ENCODE results near the gene KLF15.

The KLF15 gene

DNA sequence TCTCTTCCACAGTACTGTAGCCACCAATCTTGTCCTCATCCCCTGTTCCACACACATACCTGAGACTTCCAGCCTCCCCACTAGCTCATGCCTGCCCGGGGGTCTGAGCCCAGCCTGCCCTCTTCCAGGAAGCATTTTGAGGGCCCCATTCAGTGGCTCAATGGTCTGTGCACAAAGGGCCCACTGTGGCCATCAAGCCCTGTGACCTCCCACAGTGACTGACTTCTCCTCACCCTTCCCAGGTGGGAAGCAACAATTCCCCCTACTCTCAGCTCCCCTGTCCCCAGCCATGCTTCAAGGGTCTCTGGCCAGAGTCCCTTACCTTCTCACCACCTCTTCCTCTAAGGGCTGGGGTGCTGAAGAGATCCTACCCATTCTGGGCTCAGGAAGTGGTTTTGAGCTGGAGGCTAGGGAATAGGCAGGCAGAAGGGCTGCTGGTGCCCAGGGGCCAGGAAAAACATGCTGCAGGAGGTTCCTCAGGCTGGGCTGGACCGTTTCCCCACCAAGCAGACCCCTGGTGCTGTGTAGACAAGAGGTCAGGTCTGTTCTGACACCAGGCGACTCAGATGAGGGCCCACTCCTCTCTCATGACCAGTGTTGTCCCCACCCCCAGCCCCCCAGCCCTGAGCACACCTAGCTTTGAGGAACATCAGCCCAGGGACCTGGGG lies 3.0 kb upstream of the KLF15 start:
- DNase-seq, result no peak

DNA sequence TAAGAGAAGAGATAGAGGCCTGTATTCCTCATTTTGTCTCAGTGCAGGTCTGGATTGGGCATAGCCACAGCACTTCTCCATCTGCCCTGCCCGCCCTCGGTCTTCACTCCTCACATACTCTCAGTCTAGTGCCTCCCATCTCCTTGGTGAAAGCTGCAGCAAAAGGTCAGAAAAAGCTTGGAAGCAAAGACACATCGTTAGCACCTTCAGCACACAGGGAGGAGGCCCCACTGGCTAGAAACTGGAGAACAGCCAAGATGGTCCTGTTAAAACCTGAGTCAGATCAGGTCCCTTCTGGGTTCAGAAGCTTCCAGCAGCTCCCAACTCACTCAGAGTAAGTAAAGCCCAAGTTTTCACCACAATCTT lies 1.6 kb upstream of the KLF15 start:
- no peak for DNase-seq

DNA sequence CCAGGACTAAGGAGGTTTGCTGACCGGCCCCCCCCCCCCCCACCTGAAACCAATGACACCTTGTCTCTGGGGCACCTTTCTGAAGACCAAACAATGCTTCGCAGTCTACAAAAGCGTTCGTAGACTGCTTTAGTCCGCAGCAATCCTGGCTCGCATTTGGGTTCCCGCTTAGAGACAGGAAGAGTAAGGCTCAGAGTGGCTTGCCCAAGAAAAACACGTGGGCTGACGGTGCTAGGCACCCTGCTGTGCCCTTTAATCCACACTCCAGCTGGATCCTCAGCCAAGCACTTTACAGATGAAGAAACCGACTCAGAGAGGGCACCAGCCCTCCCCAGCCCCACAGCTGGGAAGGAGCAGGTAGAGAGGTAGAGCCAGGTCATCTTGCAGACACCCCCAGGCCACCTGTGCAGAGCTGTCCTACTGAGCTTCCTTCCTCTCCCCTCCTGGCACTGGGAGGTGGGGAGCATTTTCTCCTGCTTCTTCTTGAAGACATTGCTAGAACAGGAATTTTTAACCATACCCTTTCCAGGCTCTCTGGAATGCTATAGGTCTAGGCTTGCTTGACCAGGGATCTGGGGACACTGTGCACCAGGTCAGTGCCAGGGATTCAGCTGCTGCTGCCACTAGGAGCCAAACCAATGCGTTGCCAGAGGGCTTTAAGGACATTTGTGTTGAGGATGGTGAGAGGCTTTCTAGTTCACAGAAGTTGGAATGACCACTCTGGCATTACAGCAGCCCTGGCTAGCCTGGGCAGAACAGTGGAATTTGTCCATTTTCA lies 1.0 kb upstream of the KLF15 start:
- no peak for DNase-seq

DNA sequence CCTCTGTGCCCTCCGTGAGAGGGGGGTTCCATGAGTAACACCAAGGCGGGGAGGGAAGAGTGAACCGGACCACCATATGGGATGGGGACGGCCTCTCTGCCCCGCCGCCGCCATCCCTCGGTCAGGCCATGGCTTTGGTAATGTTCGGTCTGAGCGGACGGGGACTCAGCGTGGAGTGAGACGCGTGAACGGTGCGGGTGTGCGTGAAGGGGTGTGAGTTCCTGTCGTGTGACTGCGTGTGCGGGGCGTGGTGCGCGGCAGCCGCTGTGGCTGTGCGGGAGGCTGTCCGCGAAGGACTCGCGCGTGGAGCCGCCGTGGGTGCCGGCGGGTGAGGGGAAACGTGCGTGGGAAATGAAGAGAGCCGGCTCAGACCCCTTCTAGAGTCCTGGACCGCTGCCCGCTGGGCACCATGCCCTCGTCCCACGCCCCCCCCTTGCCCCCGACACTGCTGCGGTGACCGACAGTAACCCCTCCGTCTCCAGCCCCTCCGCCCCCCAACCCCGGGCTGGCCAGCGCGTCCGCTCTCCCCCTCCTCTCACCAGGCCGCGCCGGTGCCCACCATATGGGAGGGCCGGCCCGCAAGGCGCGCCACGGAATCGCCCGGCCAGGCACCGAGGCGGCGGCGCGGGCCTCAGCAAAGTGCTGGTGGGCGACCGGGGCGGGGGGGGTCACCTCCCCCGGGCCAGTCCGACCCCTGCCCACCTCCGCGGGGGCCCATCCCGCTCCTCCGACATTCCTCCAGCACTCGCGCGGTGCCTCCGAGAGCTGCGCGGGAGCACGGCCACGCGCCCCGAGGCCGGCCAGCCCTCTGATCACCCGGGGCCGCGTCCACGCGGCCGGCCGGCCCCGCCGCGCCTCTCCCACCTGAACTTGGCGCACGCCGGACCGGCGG lies 589 bp downstream of the KLF15 start:
- DNase-seq, result no peak

DNA sequence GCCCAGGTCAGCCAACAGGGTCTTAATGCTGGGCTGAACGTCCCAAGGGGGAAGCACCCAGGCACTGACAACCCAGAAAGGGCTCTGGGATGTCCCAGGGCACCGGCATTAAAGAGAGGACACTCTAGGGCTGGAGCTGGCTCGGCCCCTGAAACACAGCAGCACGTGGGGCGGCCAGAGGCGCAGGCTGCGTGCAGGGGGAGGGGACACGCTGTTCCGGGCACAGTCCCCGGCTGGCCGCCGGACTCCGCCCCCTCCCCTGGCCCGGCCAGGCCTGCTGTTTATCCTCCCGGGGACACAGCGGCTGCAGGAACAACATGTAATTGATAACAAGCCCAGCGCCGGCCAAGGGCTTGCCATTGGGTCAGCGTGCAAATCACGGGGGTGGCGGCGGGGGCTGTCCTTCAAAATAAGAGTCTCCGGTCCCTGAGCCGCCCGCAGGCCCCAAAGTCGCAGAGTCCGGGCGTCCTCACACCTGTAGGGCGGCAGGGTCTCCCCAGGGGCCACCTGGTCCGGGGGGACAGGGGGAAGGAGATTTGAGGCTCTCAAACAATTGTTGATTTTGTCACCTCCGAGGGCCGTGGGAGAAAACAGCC lies 1.3 kb downstream of the KLF15 start:
- DNase-seq, result peak; percentile 88

DNA sequence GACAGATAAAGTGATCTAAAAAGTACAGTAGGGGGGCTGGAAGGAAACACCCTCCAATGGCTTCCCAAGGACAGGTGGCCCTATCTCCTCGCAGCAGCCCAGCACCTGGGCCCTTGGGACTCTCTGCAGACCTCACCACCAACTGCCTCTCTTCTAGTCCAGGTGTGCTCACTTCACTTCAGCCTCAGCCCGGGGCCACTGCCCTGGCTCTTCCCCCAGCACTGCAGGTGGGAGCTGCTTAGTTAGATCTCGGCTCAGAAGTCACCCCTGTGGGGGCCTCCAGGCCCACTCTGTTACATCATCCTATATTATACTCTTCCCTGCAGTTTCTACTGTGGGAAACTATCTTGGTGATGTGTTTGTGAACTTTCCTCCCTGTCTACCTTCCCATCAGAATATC lies 2.0 kb downstream of the KLF15 start:
- DNase-seq, result no peak

DNA sequence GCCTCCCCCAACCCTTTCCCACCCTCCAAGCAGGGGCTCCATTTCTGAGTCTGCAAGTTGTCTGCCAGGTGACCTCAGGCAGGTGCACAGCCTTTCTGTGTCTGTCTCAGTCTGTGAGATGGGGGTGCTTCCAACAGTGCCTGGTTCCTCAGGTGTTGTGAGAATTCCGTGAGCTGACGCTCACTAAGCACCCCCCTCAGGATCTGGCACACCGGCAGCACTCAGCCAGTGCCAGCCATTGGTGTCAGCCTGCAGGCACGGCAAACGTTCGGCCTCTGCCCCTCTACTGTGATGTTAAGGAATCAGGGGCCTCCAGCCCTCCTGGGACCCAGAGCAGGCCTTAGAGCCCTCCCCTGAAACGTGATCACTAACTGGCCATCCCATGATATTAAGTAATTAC lies 2.4 kb downstream of the KLF15 start:
- DNase-seq, result no peak

DNA sequence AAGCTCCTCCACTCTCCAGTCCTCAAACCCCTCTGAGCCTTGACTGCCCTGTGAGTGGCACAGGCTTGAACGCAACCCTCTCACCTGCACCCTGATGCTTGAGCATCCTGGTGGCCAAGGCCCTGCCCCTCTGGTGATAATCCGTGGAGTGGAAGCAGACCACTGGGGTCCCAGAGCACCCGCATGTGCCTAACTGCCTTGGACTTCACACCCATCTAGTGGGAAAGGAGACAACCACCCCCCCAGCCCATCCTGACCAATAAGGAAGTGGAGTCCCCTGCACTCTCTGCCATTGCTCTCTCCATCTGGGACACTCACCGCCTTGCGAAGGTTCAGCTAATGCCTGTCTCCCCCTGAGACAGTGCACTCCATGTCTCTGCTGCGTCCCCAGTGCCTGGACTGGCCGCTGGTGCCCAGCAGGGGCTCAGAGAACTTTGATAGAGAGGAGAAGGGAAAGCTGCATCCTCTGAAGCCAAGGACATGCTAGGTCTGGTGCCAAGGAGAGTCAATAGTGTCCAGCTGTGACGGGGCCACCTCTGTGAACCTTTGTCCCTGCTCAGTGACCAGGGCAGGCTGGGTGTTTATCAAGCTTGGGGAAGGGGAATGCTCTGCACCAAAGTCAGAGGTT lies 3.4 kb downstream of the KLF15 start:
- no peak for DNase-seq

DNA sequence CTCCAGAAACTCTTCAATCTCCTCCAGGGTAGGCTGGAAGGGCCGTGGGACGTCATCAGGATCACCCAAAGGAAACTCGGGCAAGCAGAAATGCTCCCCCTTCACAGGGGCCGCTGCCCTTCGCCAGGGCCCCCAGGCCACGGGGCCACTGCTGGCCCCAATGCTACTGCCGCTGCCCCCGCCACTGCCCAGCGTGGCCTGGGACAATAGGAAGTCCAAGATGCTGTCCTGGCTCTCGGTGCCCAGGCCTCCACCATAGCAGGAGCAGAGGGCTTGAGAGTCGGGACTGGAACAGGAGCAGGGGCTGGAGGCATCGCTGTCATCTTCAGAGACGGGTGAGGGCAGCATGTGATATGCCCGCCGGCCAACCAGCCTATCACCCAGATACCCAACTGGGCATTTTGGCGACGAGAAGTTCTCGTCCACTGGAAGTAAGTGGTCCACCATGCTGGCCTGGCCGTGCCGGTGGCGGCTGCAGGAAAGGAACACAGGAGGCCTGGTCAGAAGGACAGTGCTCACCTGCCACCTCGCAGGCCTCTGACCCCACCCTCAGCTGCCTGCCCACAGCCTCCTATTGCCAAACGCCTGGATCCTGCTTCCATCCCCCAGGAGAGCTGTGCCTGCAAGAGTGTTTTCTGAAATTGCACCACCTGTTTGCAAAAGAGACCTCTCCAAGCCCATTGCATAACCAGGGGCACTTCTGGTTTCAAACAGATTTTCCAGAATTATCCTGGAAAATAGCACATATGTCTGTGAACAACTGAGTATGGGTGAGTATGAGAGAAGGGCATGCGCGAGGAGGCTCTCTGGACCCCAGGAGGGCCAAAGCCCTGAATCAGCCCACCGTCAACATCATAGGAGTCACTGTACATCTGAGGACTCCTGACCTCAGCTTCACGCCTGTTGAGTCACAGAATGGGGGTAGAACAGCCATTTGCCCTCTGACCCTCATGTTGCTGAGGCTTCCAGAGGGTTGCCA lies 4.4 kb downstream of the KLF15 start:
- no peak for DNase-seq

DNA sequence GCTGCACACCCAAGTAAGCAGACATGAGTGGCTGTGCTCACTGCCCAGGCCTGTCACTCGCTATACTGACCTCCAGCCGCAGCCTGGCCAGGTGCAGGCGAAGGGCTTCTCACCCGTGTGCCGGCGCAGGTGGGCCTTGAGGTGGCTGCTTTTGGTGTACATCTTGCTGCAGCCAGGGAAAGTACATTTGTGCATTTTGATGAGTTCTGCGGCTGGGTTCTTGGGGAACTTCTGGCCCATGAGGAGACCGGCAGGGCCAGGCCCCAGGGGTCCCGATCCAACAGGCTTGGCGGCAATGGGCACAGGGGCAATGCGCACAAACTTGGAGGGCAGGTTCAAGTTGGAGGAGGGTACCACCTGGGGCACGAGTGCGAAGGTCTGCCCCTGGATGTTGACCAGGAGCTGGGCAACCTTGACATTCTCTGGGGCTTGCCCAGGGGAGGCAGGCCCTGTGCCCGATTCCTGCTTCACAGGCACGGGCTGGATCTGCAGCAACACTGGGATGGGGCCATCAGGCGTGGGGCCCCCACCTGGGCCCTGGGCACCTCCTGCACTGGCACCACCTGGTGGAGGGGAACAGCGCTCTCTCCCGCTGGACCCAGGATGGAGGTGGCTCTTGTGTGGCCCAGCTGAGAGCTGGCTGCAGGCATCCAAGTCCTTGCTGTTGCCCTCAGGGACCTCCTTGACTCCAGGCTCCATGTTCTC lies 5.3 kb downstream of the KLF15 start:
- DNase-seq, result no peak

DNA sequence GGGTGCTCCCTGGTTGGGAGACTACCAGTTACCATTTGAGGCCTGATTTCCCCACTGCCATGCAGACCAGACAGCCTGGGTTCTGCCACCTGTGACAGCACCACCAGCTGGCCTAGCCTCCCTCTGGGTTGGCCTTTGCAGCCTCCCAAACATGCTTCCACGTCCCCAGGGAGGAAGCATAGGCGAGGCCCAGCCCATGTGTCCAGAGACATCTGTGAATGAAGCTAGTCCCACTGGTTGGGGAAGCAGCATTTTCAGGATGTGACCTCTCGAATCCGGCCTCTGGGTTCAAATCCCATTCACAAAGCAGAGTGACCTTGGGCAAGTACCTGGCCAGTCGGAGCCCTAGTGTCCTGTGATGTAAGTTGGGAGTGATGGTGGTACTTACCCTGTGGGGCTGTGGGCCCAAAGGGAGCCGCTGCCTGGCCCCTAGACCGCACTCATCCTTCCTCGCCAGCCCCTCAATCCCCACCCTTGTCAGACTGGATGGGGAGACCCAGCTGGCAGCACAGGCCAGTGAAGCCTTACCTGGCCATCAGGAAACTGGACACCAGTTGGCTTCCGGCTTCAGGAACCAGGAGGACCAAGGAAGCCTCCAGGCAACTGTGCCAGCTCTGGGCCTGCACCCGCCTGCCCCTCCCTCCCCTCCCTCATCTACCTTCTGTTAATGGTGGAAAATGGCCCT lies 6.0 kb downstream of the KLF15 start:
- no peak for DNase-seq

DNA sequence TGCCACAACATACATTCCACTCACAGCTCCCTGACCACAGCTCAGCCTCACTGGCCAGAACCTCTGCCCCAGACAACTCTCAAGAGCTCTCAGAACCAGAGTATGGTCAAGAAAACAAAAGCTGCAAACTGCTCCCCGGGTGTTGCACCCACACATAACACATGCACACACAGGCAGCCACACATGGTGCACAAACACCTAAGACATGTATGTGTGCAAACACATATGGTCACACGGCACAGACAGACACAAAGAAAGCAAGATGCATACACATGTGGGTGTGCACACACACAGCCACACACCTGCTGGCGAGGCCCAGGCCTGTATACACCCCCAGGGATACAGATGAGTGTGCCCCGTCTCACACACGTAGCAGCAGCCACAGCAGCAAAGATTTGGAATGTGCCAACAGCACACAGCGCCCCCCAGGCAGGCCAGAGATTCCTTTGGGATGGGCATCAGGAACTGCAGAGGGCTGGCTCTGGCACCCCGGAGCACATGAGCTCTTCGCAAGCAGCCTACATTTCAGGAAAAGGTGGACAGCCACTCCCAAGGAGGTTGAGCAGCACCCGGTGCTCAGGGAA lies 6.6 kb downstream of the KLF15 start:
- no peak for DNase-seq

DNA sequence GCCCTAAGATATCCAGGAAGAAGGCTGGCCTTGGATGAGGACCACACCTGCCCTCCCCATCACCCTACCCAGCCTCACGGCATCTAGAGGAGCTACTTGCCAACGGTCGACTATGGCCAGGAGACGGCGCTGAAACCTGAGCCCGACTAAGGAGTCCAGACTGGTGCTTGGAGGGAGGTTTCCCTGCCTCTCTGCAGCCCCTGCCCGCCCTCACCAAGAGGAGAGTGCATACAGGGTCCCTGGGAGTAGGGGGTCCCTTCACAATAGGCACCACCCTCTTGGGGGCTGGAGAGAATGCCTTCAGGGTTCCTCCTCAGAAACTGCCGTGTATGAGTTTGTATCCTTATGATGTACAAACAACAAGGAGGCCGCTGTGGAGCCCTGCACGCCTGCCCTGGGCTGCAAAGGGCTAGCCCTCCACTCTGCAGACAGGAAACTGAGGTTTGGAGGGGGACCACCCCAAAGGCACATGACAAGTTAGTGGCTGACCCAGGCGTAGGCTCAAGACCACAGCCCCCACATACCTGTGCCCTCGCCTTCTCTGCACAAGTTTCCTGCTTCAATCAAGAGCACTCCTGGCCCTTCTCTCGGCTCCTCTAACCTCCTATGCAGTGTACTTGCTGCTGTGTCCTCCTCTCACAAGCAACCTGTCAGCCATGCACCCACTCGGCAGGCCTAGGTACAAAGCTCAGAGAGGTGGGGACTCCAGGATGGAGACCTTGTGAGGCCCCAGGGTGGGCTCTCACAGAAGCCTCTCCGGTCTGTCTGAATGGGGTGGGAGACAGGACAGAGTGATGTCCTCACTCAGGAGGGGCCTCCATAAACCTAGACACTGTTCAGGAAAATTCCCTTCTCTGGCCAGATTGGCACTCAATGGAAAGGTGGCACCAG lies 7.4 kb downstream of the KLF15 start:
- no peak for DNase-seq

DNA sequence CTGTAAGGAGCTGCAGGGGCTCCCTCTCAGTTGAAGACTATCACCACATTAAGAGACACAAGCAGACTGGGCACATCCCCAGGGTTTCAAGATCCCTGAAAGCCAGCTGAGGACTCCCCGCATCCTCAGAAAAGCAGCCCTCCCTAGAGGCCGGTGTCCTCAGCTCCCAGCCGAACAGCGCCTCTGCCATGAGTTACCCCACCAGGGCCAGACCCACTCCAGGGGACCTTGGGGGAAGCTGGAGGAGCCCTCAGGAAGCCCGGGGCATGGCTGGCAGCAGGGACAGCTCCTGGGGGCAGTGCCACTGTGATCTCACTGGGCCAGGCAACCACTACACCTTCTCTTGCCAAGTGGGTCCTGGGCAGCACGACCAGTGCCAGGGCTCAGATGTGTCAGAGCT lies 8.1 kb downstream of the KLF15 start:
- no peak for DNase-seq

DNA sequence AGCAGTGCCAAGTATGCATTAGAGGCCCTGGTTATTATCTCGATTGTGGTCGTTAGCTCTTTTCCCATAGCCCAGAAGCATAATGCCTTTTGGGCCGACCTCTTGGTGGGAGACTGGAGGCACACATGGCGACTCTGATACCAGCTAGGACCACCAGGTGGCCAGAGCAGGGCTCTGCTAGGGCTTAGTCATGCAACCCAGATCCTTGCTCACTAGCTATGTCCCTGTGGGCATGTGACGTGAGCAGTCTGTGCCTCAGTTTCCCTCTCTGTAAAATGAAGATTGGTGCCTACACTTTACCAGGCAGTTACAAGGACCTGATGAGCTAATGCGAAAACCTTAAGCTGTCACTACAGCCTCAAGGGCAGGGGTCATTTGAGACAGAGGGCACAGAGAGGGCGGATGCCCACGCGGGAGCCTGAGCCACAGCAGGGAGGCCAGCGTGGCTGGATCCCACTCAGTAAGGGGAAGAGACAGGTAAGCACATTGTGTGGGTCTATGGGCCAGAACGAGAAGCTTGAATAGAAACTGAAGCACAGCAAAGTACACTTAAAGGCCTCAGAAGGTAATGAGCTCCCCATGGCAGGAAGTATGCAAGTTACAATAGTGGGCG lies 8.8 kb downstream of the KLF15 start:
- no peak for DNase-seq

DNA sequence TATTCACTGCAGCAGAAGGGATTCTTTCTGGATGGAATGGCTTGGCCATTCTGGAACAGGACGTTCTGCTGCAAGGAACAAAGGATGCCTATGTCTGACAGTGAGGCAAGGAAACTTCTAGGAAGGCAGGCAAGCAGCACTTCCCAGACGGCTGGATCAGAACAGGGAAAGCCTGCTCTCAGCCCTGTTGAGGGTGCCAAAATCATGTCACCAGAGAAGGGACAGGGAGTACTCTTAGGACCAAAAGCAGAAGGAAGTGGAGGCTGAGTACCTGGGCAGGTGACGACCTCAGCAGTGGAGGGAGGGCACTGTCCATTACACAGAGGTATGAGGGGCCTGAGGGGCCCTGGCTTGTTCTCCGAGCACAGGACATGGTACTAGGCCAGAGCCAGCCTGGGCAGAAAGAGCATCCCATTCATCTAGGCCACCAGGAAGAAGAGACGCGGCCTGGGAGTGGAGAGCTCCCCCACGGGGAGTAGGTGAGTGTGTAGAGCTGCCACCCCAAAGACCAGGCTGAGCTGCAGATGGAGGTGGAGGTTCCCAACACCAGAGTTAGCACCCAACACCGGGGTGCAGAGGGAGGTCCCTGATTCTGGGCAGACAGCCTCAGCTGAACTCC lies 9.6 kb downstream of the KLF15 start:
- DNase-seq, result no peak

DNA sequence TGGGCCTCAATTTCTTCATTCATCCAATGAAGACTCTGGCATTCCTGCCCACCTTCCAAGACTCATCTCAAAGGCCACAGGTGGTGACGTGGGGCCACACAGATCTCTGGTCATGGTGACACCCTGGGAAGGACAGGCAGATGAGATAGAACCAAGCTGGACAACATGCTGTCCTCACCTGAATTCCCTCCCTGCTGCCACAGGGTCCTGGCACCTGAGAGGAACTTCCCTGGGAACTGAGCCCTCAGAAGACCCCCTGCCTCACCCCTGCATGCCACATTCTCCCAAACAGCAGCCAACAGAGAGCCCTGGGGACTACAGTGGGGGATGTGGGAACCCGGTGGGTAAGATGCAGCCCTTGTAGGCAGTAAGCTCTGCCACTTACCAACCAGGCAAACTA lies 10.7 kb downstream of the KLF15 start:
- no peak for DNase-seq
